Measurements from ENCODE around the gene SPDYE2.
"Not testable (repeated sequence)": the region's sequence is repeated elsewhere in the genome, so short reads cannot be mapped to it uniquely, and the experiment has no call there.

The SPDYE2 gene

GRCh38 chr7:102550808-102551422, at the start of gene SPDYE2:
Gene SPDYE2 (plus strand): TSS chr7:102551226. CDS start chr7:102553256, 2,030 bp downstream.
- DNase-seq (ENCODE audit: low read depth): not testable (repeated sequence)

- not testable (repeated sequence) for DNase-seq (ENCODE audit: low read depth)
Measured at GRCh38 chr7:102503141-102503540, 47.9 kb upstream of the SPDYE2 start.

- DNase-seq (ENCODE audit: low read depth): not testable (repeated sequence)
Measured at GRCh38 chr7:102505298-102506185, 45.5 kb upstream of the SPDYE2 start.

- DNase-seq (ENCODE audit: low read depth): not testable (repeated sequence)
Measured at GRCh38 chr7:102507410-102508088, 43.5 kb upstream of the SPDYE2 start.

GRCh38 chr7:102510575-102510974, 40.5 kb upstream of the SPDYE2 start:
- DNase-seq (ENCODE audit: low read depth): not testable (repeated sequence)

- DNase-seq (ENCODE audit: low read depth): not testable (repeated sequence)
Measured at GRCh38 chr7:102511860-102512522, 39.0 kb upstream of the SPDYE2 start.

GRCh38 chr7:102512642-102513221, 38.3 kb upstream of the SPDYE2 start:
- not testable (repeated sequence) for DNase-seq (ENCODE audit: low read depth)

GRCh38 chr7:102514881-102515721, 35.9 kb upstream of the SPDYE2 start:
- not testable (repeated sequence) for DNase-seq (ENCODE audit: low read depth)

- not testable (repeated sequence) for DNase-seq (ENCODE audit: low read depth)
Measured at GRCh38 chr7:102515889-102516288, 35.1 kb upstream of the SPDYE2 start.

GRCh38 chr7:102516951-102517350, 34.1 kb upstream of the SPDYE2 start:
- DNase-seq (ENCODE audit: low read depth): not testable (repeated sequence)

- DNase-seq (ENCODE audit: low read depth): not testable (repeated sequence)
Measured at GRCh38 chr7:102517550-102518147, 33.4 kb upstream of the SPDYE2 start, which contains the start of gene RASA4B. Gene RASA4B (minus strand): TSS chr7:102517777. CDS start chr7:102517710, 67 bp downstream.

GRCh38 chr7:102520797-102521196, 30.2 kb upstream of the SPDYE2 start:
- not testable (repeated sequence) for DNase-seq (ENCODE audit: low read depth)

- not testable (repeated sequence) for DNase-seq (ENCODE audit: low read depth)
Measured at GRCh38 chr7:102524803-102525202, 26.2 kb upstream of the SPDYE2 start.

GRCh38 chr7:102527182-102527581, 23.8 kb upstream of the SPDYE2 start:
- not testable (repeated sequence) for DNase-seq (ENCODE audit: low read depth)

- DNase-seq (ENCODE audit: low read depth): not testable (repeated sequence)
Measured at GRCh38 chr7:102527822-102528793, 22.9 kb upstream of the SPDYE2 start.

GRCh38 chr7:102531583-102531982, 19.4 kb upstream of the SPDYE2 start:
- DNase-seq (ENCODE audit: low read depth): not testable (repeated sequence)

GRCh38 chr7:102532127-102532526, 18.9 kb upstream of the SPDYE2 start:
- not testable (repeated sequence) for DNase-seq (ENCODE audit: low read depth)

GRCh38 chr7:102535062-102535615, 15.9 kb upstream of the SPDYE2 start:
- not testable (repeated sequence) for DNase-seq (ENCODE audit: low read depth)

Data from activated T-cell treated with anti-CD3 and anti-CD28 coated beads for 24 hours (primary cell).